OCI-LY1 (cell line): ENCODE results near the gene ZNF579.

ENCODE experiments used
- EZH2 ChIP-seq: fragments of 200-600 bp; sonication (generic), shearing (Covaris generic); IDR thresholded peaks from 2 replicates; pipeline ENCODE4 v1.8.0; 2017; ENCODE audit warnings: borderline replicate concordance, mixed run types, mild to moderate bottlenecking, antibody characterized with exemption, low read length, moderate library complexity, mixed read lengths
- TF ChIP-seq, protein P1 (sequence below): fragments of 200-600 bp; sonication (generic), shearing (Covaris generic); IDR thresholded peaks from 2 replicates; pipeline ENCODE4 v1.5.1; 2017; ENCODE audit warnings: mild to moderate bottlenecking, antibody characterized with exemption, low read length, moderate library complexity, mixed read lengths

- TF ChIP-seq, protein P1, sequence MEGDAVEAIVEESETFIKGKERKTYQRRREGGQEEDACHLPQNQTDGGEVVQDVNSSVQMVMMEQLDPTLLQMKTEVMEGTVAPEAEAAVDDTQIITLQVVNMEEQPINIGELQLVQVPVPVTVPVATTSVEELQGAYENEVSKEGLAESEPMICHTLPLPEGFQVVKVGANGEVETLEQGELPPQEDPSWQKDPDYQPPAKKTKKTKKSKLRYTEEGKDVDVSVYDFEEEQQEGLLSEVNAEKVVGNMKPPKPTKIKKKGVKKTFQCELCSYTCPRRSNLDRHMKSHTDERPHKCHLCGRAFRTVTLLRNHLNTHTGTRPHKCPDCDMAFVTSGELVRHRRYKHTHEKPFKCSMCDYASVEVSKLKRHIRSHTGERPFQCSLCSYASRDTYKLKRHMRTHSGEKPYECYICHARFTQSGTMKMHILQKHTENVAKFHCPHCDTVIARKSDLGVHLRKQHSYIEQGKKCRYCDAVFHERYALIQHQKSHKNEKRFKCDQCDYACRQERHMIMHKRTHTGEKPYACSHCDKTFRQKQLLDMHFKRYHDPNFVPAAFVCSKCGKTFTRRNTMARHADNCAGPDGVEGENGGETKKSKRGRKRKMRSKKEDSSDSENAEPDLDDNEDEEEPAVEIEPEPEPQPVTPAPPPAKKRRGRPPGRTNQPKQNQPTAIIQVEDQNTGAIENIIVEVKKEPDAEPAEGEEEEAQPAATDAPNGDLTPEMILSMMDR, result no peak
- TF ChIP-seq EZH2, result no peak
Observed at GRCh38 chr19:55559684-55560083, 21.0 kb downstream of the ZNF579 start.
